CD4-positive, alpha-beta T cell treated with Interleukin-2 at 100 ng/mL for 4 hours (primary cell): ENCODE data around the gene ADAM19.

ENCODE experiments used
- DNase-seq: peaks from one replicate; pipeline ENCODE4 v3.0.0-alpha.2; 2020; ENCODE audit warnings: low spot score

The ADAM19 gene

DNA sequence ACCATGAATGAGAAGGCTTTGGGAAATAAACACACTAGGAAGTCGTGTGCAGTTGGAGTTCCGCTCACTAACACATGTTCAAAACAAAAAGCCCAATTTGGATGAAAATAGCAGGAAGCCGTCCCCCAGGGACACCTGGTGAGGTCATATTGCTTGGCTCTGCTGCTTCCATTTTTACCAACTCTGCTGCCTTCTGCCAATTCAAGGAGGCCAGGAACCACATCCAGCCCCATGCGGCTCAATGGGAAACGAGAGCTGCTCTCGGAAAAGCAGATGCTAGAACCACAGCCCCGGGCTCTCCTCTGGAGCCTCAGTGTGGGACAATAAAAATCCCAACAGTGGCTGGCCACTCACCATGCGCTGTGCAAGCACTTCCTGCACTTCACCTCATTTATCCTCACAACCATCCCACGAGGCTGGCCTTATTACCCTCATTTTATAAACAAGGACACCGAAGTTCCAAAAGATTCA, 13.4 kb downstream of the ADAM19 start:
- DNase-seq: no peak

DNA sequence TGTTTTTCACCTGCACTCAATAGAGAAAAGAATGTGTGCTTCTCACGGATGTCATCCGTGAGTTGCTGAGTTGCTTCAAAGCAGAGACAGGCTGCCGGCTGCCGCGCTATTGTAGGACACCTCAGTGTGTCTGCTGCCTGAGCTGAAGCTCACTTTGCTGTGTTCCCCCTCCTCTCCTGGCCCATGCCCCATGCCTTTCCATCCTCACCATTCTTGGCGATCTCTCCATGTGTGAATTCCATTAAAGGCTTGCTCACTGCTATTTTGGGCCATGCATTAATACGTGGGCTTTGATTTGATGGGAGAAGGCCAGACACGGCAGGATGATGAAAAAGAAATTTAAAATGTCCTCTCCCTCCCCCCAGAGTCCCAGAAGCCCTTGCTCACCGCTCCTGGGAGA, 14.5 kb downstream of the ADAM19 start:
- DNase-seq: no peak

DNA sequence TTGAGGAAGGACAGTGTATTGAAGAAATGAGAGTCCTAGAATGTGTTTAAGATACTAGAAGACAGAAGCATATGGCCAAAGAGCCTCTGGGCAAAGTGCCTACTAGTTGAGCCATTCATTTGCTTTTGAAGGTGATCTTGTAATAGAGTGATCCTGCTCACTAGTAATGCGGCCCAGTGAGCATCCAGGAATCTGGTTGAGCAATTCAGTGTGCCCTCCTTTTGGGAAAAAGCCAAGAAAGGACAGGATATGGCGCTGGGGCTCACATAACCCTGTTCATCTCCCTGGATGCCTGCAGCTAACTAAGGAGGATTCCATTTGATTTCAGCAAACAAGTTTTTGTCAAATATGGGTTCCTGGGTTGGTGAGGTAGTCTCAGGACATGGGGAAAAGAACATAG, 16.3 kb downstream of the ADAM19 start:
- DNase-seq: no peak

DNA sequence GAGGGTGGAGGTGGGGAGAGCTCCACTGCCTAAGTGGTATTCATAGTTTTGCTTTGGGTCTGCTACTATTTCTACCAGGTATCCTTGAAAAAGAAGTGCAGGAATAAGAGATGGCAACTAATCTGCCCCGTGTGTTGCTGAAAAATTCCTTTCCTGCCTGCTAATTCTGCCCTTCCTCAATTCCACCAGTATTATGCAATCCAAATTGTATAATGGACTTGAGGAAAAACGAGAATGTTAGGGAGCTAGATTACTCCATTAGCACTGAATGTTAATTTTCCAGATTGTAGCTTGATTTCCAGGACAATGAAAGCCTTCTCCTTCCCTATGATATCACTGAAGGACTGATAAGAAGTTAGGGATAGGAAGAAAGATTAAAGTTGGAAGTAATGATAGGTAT, 16.9 kb downstream of the ADAM19 start:
- DNase-seq: no peak

GRCh38 chr5:157558041-157558595, 17.5 kb downstream of the ADAM19 start:
- no peak for DNase-seq

- DNase-seq: no peak
Measured at GRCh38 chr5:157556615-157557418, 18.8 kb downstream of the ADAM19 start.

DNA sequence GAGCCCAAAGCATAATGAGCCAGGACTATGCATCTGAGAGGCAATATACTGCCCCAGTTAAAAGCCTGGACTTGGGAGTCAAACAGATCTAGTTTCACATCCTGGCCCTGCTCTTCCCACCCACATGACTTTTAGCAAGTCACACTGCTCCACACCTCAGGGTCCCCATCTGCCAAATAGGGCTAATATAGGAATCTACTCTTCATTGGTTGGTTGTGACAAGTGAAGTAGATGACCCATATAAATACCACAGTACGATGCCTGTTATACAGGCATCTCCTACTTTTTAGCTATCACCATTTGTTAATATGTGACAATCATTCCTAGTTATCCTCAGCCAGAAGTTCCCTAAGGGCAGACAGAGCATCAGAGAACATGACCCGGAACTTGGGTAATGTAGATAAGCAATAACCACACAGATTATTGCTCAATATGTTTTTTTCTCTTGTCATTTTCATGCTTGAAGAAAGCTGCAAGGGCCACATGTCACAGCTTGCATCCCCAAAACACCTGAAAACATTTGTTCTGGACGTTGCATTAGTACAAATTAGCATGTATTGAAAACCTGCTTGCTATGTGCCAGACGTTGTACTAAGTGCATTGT, 20.4 kb downstream of the ADAM19 start:
- no peak for DNase-seq

DNA sequence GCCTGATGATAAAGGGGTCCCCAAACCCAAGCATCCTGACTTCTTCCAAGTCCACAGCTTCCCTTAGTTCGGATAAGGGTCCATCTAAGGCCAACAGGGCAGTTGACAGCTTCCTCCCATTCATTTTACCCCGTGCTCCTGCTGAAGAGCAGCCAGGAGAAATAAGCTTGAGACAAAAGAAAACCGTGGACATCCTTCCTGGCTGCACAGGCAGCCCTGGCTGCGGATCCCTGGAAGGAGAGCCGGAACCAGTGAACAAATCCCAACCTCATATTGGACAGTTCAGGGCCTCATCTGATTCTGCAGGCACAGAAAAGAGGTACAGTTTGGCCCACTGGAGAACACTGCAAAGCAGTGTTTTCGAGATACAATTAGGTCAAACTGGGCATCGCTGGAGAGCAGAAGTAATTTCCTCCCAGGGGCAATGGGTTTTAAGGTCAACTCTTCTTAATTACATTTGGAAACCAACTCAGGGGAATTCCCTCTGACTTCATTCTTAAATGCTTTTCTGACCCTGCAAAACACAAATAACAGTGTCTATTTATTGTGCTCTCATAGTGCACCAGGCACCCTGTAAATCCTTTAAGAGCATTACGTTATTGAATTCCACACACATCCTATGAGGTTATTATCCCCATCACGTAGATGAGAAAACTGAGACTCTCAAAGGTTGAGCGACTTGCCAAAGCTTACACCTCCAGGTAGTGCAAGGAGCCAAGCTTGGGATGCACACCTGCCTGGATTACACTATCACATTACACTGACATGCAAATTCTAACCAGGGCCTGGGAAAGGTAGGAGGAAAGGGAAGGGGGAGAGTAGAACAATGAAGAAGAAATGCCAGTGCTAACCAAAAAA, 21.2 kb downstream of the ADAM19 start:
- no peak for DNase-seq

- DNase-seq: no peak
Measured at GRCh38 chr5:157552650-157553049, 22.9 kb downstream of the ADAM19 start.

GRCh38 chr5:157550663-157551062, 24.9 kb downstream of the ADAM19 start:
- no peak for DNase-seq

- DNase-seq: no peak
Measured at GRCh38 chr5:157549954-157550549, 25.5 kb downstream of the ADAM19 start.

DNA sequence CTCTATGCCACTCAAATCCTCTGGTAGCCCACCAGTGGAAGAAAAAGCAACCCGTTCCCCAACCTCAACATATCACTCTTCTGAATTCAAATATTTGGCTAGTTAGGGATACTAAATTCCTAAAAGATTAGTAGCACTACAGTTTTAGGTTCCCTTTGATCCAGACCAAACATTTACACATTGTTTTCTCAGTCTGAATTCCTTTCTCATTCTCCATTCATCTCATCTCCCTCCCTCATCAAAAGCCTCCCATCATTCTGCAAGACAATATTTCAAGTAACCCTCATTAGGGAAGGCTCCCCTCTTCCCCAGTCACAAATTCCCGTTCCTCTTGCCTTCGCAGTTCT, 26.3 kb downstream of the ADAM19 start:
- no peak for DNase-seq

- no peak for DNase-seq
Measured at GRCh38 chr5:157548513-157549282, 26.9 kb downstream of the ADAM19 start.

- peak; percentile 22 for DNase-seq
Measured at GRCh38 chr5:157547941-157548512, 27.5 kb downstream of the ADAM19 start.

GRCh38 chr5:157546456-157547100, 29.0 kb downstream of the ADAM19 start:
- no peak for DNase-seq

DNA sequence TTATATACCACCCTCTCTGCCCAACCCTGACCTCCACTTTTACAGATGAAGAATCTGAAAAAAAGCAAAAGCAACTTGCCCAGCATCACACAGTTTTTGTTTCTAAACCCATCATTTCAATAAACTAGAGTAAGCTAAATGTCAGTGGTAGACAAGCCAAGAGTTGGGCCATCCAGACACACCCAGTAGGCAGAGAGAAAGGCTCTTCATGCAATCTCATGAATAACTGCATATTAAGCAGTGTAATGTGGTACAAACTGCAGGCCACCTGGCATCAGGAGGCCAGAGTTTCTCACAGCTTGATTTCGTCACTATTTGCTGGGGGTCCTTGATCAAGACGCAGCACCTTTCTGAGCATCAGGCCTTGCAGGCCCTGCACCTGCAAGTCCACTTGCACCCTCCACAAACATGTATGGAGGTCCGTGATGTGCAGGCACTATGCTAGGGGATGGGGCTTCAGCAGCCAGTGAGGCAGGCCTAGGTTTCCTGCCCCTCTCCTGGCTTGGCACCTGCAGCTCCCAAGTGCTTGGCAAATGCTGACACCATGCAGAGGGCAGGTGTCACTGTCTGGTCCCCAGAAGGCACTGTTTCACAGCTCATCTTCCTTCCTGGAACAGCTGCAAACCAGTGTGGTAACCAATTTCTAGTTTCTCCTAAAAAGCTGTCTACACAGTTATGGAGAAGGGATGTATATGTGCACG, 29.8 kb downstream of the ADAM19 start:
- DNase-seq: peak; percentile 42

- DNase-seq: peak; percentile 83
Measured at GRCh38 chr5:157544623-157544989, 31.0 kb downstream of the ADAM19 start.

DNA sequence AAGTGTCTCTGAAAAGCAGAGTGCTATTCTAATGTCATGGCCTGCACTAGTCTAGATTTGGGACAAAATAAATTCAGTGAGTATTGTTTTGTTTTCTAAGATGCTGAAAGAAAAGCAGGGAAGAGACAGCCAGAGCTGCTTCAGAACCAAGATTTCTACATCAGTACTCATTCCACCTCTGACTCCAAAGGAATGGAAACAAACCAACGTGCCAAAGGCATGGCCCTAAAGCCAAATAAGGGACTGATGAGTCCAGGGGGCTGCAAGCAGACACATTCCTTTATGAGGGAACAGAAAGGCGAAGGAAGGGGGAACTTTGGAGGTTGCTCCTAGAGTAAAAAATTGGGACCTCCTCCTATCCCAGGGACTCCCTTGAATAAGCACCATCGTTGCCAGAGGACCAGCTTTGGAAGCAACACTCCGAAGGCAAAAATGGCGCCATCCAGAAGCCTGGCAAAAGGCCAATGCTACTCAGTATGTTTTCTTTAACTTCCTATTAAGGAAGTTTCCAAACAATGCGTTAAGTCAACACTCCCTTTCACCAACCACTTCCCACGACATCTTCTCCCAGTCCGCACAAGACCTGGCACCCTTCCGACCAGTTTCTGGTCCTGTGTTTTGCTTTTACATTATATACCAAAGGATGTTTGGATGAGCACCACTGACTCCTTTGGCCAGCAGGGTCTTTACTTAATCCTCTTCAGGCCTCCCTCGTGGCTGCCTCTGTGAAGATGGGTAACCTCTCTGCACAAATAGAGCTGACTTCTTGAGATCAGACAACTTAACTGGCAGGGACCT, 31.6 kb downstream of the ADAM19 start:
- DNase-seq: no peak
